IMR-90 (cell line): ENCODE data around the gene GALNT9. TPM values are rescaled to one million over a fixed set of nuclear protein-coding genes. Genes with fewer than 3 reads are reported as not detected.

Experiments used
- ATAC-seq: fragments of 200-7000 bp; cut with Tn5 transposase; 2 replicates; pipeline ENCODE4 v1.9.1; 2020; ENCODE audit warnings: low read depth, mild to moderate bottlenecking, moderate library complexity
- BruUV-seq: library from RNA; stranded (reverse); fragments of 400-500 nt; replicated peaks from 2 replicates; lab custom pipeline; 2021; lab: Mats Ljungman, UMichigan
- CTCF ChIA-PET: fragments of 300-600 bp; formaldehyde crosslinking; extraction: SDS; loops from one replicate; lab custom pipeline; 2021; ENCODE audit warnings: antibody characterized with exemption; lab: Yijun Ruan, JAX
- POLR2A ChIA-PET: fragments of 300-600 bp; sonication (Branson Sonifier 250); formaldehyde crosslinking; loops from one replicate; lab custom pipeline; 2022; ENCODE audit warnings: antibody characterized with exemption; ENCODE audit not compliant: unreplicated experiment; lab: Charles Lee
- DNase-seq: peaks from one replicate; pipeline ENCODE4 v3.0.0; 2013
- H2AFZ ChIP-seq: replicated peaks from 2 replicates; pipeline ENCODE3; 2013; ENCODE audit warnings: low read length, mild to moderate bottlenecking; ENCODE audit not compliant: poor library complexity
- H2AK5ac ChIP-seq: 2 replicates; pipeline ENCODE4 v1.6.1; 2013; ENCODE audit warnings: low read depth, low read length, inconsistent platforms
- H2AK9ac ChIP-seq: replicated peaks from 2 replicates; pipeline ENCODE3; 2013; ENCODE audit warnings: mild to moderate bottlenecking, low read depth, low read length, moderate library complexity; ENCODE audit not compliant: poor library complexity
- H2BK120ac ChIP-seq: 2 replicates; pipeline ENCODE4 v1.6.1; 2013; ENCODE audit warnings: low read depth, low read length, inconsistent platforms
- H2BK15ac ChIP-seq: 3 replicates; pipeline ENCODE4 v1.6.1; 2013; ENCODE audit warnings: low read depth, low read length, inconsistent platforms
- H2BK20ac ChIP-seq: 2 replicates; pipeline ENCODE4 v1.6.1; 2013; ENCODE audit warnings: low read depth, mild to moderate bottlenecking, inconsistent platforms, low read length, moderate library complexity
- H2BK5ac ChIP-seq: 2 replicates; pipeline ENCODE4 v1.6.1; 2013; ENCODE audit warnings: mild to moderate bottlenecking, low read depth, low read length, inconsistent platforms; ENCODE audit not compliant: poor library complexity, severe bottlenecking
- H3K14ac ChIP-seq: replicated peaks from 2 replicates; pipeline ENCODE4 v1.6.1; 2013; ENCODE audit warnings: low read depth, low read length, inconsistent platforms
- H3K18ac ChIP-seq: 2 replicates; pipeline ENCODE4 v1.6.1; 2013; ENCODE audit warnings: low read depth, low read length, control low read depth
- H3K23ac ChIP-seq: 2 replicates; pipeline ENCODE4 v1.6.1; 2013; ENCODE audit warnings: low read depth, low read length, inconsistent platforms
- H3K27ac ChIP-seq: 2 replicates; pipeline ENCODE4 v1.5.1; 2013; ENCODE audit warnings: mild to moderate bottlenecking, control low read depth, low read length; ENCODE audit not compliant: insufficient read depth
- H3K27me3 ChIP-seq: 2 replicates; pipeline ENCODE4 v1.6.1; 2013; ENCODE audit warnings: low read length; ENCODE audit not compliant: control insufficient read depth, insufficient read depth
- H3K36me3 ChIP-seq: 2 replicates; pipeline ENCODE4 v1.6.1; 2013; ENCODE audit warnings: low read length, mixed read lengths; ENCODE audit not compliant: control insufficient read depth, insufficient read depth
- H3K4ac ChIP-seq: 2 replicates; pipeline ENCODE4 v1.6.1; 2013; ENCODE audit warnings: low read depth, low read length, inconsistent platforms
- H3K4me1 ChIP-seq: 2 replicates; pipeline ENCODE4 v1.6.1; 2013; ENCODE audit warnings: low read length, mixed read lengths; ENCODE audit not compliant: control insufficient read depth, insufficient read depth
- H3K4me2 ChIP-seq: 2 replicates; pipeline ENCODE4 v1.6.1; 2013; ENCODE audit warnings: low read depth, mild to moderate bottlenecking, control low read depth, low read length, moderate library complexity
- H3K4me3 ChIP-seq: 2 replicates; pipeline ENCODE4 v1.5.1; 2013; ENCODE audit warnings: low read depth, mild to moderate bottlenecking, control low read depth, low read length, moderate library complexity; ENCODE audit not compliant: insufficient read depth
- H3K56ac ChIP-seq: 2 replicates; pipeline ENCODE4 v1.6.1; 2013; ENCODE audit warnings: low read length, inconsistent platforms; ENCODE audit not compliant: insufficient read depth; ENCODE audit errors: extremely low read depth
- H3K79me1 ChIP-seq, 2 experiments: 2 replicates each; pipeline ENCODE4 v1.6.1; 2013; ENCODE audit warnings: low read length in 2 of 2, inconsistent platforms in 1 of 2, low read depth in 1 of 2
- H3K9ac ChIP-seq: 2 replicates; pipeline ENCODE4 v1.6.1; 2013; ENCODE audit warnings: low read depth, low read length, control low read depth
- H3K9me1 ChIP-seq: 2 replicates; pipeline ENCODE4 v1.6.1; 2013; ENCODE audit warnings: low read length, inconsistent platforms; ENCODE audit not compliant: insufficient read depth
- H3K9me3 ChIP-seq: 2 replicates; pipeline ENCODE4 v1.6.1; 2013; ENCODE audit warnings: low read length; ENCODE audit not compliant: control insufficient read depth, insufficient read depth
- H4K20me1 ChIP-seq: 2 replicates; pipeline ENCODE4 v1.6.1; 2013; ENCODE audit warnings: low read length, inconsistent platforms; ENCODE audit not compliant: insufficient read depth
- H4K5ac ChIP-seq: 2 replicates; pipeline ENCODE4 v1.6.1; 2013; ENCODE audit warnings: mild to moderate bottlenecking, low read depth, low read length, control low read depth
- H4K8ac ChIP-seq, 2 experiments: 2 replicates each; pipeline ENCODE4 v1.6.1; 2013; ENCODE audit warnings: low read depth in 2 of 2, low read length in 2 of 2, control low read depth in 1 of 2, inconsistent platforms in 1 of 2
- H4K91ac ChIP-seq: 2 replicates; pipeline ENCODE4 v1.6.1; 2013; ENCODE audit warnings: low read depth, low read length, inconsistent platforms; ENCODE audit not compliant: insufficient read depth
- MXI1 ChIP-seq: IDR thresholded peaks from 2 replicates; pipeline ENCODE4 v1.6.1; 2012; ENCODE audit warnings: low read depth, mild to moderate bottlenecking, low read length, moderate library complexity, borderline replicate concordance
- RCOR1 ChIP-seq: IDR thresholded peaks from 2 replicates; pipeline ENCODE4 v1.6.1; 2012; ENCODE audit warnings: mild to moderate bottlenecking, low read length, improper control_type of control experiment; ENCODE audit not compliant: insufficient replicate concordance
- WGBS, 2 experiments: methylation state at CpG; one replicate each; pipeline versions ENCODE4 v1.1.5 to v1.1.7; 2013; ENCODE audit warnings: missing lambda C conversion rate in 2 of 2; ENCODE audit not compliant: insufficient read length in 1 of 2; ENCODE audit errors: extremely low coverage in 2 of 2; 5-methylcytosine and 5-hydroxymethylcytosine counted together
- dilution Hi-C: fragments of 300-500 bp; cut with HindIII; formaldehyde crosslinking; loops from one replicate; pipeline ENCODE4 v1.14.3; 2018; ENCODE audit warnings: low sequenced_read_pairs; ENCODE audit not compliant: unreplicated experiment
- in situ Hi-C: fragments of 300-500 bp; cut with MboI; formaldehyde crosslinking; loops from 3 replicates; pipeline ENCODE4 v1.14.3; 2019; ENCODE audit warnings: low sequenced_read_pairs, inconsistent platforms, mixed read lengths
- intact Hi-C: fragments of 100-400 bp; cut with micrococcal nuclease; formaldehyde crosslinking; loops from 2 replicates; pipeline ENCODE4 v1.10.0; 2022
- polyA plus RNA-seq, 3 experiments: library from polyadenylated mRNA; depleted of rRNA; stranded (reverse); fragments of >200 nt; gene quantifications; 2 replicates each; pipeline ENCODE4 v1.2.3, GENCODE V29; 2012; ENCODE audit warnings: low replicate concordance in 1 of 3
- total RNA-seq: library from RNA; depleted of rRNA; stranded (reverse); fragments of >200 nt; gene quantifications from 2 replicates; pipeline ENCODE4 v1.2.3, GENCODE V29; 2012
- TF ChIP-seq, protein P1 (sequence below): conservative IDR thresholded peaks from 2 replicates; pipeline ENCODE4 v1.5.1; 2012; ENCODE audit warnings: mild to moderate bottlenecking, low read depth, low read length, improper control_type of control experiment

The GALNT9 gene
- total and polyA plus RNA-seq, 2 of the 4 experiments (the other 2 are of a cell fraction) = under 0.01 to 0.12 TPM

DNA sequence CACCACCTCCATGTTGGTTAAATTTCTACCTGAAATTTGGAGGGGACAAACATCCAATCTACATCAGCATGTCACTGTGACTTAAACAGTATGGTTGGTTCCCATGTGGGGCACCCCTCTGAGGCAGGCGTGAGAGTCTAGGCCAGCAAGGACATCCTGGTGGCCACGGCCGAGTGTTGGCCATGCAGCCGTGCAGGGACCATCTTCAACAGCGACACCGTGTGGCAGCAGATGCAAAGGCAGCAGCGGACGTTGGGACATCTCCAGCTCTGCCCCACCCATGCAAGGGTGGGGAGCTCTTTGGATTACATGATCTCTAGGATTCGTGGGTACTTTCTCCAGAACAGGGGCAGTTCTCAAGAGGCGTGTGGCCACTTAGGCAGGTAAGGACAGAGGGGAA, 135.3 kb downstream of the GALNT9 start:
- H4K8ac ChIP-seq = no peak overlapping the region
- H3K56ac ChIP-seq = no peak overlapping the region
- H3K36me3 ChIP-seq = no peaks in the 10 kb centered on the region
- H3K9me3 ChIP-seq = peaks cover 12% of the 10 kb centered on the region
- H2AK5ac ChIP-seq = no peak overlapping the region
- no peak overlapping the region for H2BK15ac ChIP-seq
- H3K4me1 ChIP-seq = peaks cover 5% of the 10 kb centered on the region; the same call in 1 of the 2 replicates
- H3K27ac ChIP-seq = no peak overlapping the region
- H2BK20ac ChIP-seq = no peak overlapping the region
- POLR2A ChIA-PET = no interaction called here
- no peak overlapping the region for H2BK5ac ChIP-seq
- H3K9ac ChIP-seq = no peak overlapping the region
- H3K4me2 ChIP-seq = no peak overlapping the region
- TF ChIP-seq, protein P1, sequence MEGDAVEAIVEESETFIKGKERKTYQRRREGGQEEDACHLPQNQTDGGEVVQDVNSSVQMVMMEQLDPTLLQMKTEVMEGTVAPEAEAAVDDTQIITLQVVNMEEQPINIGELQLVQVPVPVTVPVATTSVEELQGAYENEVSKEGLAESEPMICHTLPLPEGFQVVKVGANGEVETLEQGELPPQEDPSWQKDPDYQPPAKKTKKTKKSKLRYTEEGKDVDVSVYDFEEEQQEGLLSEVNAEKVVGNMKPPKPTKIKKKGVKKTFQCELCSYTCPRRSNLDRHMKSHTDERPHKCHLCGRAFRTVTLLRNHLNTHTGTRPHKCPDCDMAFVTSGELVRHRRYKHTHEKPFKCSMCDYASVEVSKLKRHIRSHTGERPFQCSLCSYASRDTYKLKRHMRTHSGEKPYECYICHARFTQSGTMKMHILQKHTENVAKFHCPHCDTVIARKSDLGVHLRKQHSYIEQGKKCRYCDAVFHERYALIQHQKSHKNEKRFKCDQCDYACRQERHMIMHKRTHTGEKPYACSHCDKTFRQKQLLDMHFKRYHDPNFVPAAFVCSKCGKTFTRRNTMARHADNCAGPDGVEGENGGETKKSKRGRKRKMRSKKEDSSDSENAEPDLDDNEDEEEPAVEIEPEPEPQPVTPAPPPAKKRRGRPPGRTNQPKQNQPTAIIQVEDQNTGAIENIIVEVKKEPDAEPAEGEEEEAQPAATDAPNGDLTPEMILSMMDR = no peak; the same call in 1 of the 2 replicates
- TF ChIP-seq RCOR1 (no peak), MXI1 (no peak)
- H3K18ac ChIP-seq = no peak overlapping the region
- no peak overlapping the region for H4K91ac ChIP-seq
- H3K9me1 ChIP-seq = no peaks in the 10 kb centered on the region
- in situ Hi-C loops (no loop called here), dilution Hi-C loops (no loop called here), intact Hi-C loops (no loop called here)
- no peak overlapping the region for H3K23ac ChIP-seq
- no peak overlapping the region for H2BK120ac ChIP-seq
- H3K14ac ChIP-seq = no peak overlapping the region
- no peaks in the 10 kb centered on the region for H3K79me1 ChIP-seq
- H3K4me3 ChIP-seq = no peak overlapping the region
- ATAC-seq = no peak
- no peak overlapping the region for H2AK9ac ChIP-seq
- no peak overlapping the region for H3K4ac ChIP-seq
- no peak for DNase-seq
- no peak overlapping the region for H4K5ac ChIP-seq
- no peak overlapping the region for H2AFZ ChIP-seq
- BruUV-seq = no TSS peak
- CTCF ChIA-PET = no interaction called here
- WGBS, 2 experiments = 67% methylated on average over 1 of the region's 10 CpGs; no CpG with 5 or more reads in 1 of the 2 experiments
- no peaks in the 10 kb centered on the region; the same call in 1 of the 2 replicates for H3K27me3 ChIP-seq
- no peaks in the 10 kb centered on the region for H4K20me1 ChIP-seq
